Dendritic cell treated with granulocyte-macrophage colony-stimulating factor and Interleukin-4, amounts not matched to agents 40 ng/mL and 50 ng/mL, for 4 days (primary cell): ENCODE data around the gene PTPN3.
"Not testable (repeated sequence)": the region's sequence is repeated elsewhere in the genome, so short reads cannot be mapped to it uniquely, and the experiment has no call there.

ENCODE experiments used
- H3K27ac Mint-ChIP-seq: one replicate; pipeline ENCODE4 v1.8.0; 2022; ENCODE audit warnings: mild to moderate bottlenecking, mixed read lengths
- H3K27me3 Mint-ChIP-seq: one replicate; pipeline ENCODE4 v1.8.0; 2022; ENCODE audit warnings: mild to moderate bottlenecking, mixed read lengths
- H3K36me3 Mint-ChIP-seq: one replicate; pipeline ENCODE4 v1.8.0; 2022; ENCODE audit warnings: low read depth, mixed read lengths
- H3K4me1 Mint-ChIP-seq: one replicate; pipeline ENCODE4 v1.8.0; 2022; ENCODE audit warnings: low read depth, mixed read lengths
- H3K4me3 Mint-ChIP-seq: one replicate; pipeline ENCODE4 v1.8.0; 2022; ENCODE audit warnings: mild to moderate bottlenecking, moderate library complexity, mixed read lengths
- H3K9me3 Mint-ChIP-seq: one replicate; pipeline ENCODE4 v1.8.0; 2022; ENCODE audit warnings: mixed read lengths
- intact Hi-C: fragments of 100-400 bp; cut with micrococcal nuclease; formaldehyde crosslinking; loops from one replicate; pipeline ENCODE4 v1.15.0; 2022

Gene PTPN3

GRCh38 chr9:109498195-109499092 lies at the start of gene PTPN3:
Gene PTPN3 (minus strand): TSS chr9:109498307. CDS start chr9:109463434, 34,873 bp downstream.
- H3K36me3 Mint-ChIP-seq: no peaks in the 10 kb centered on the region
- no peak within 1 kb of the TSS for H3K27ac Mint-ChIP-seq
- intact Hi-C loops: no loop called here
- H3K4me3 Mint-ChIP-seq: no peak within 1 kb of the TSS
- peaks cover 81% of the 10 kb centered on the region for H3K27me3 Mint-ChIP-seq
- no peaks in the 10 kb centered on the region for H3K9me3 Mint-ChIP-seq
- H3K4me1 Mint-ChIP-seq: no peaks in the 10 kb centered on the region

GRCh38 chr9:109544954-109545353 lies 46.8 kb upstream of the PTPN3 start:
- intact Hi-C loops, H3K36me3 Mint-ChIP-seq, H3K4me3 Mint-ChIP-seq, H3K4me1 Mint-ChIP-seq, H3K27ac Mint-ChIP-seq, H3K27me3 Mint-ChIP-seq: not testable (repeated sequence)
- H3K9me3 Mint-ChIP-seq: peaks cover 19% of the 10 kb centered on the region

GRCh38 chr9:109542922-109543321 lies 44.8 kb upstream of the PTPN3 start:
- Mint-ChIP-seq H3K27ac (no peak overlapping the region), H3K36me3 (no peaks in the 10 kb centered on the region), H3K4me1 (no peaks in the 10 kb centered on the region), H3K27me3 (no peaks in the 10 kb centered on the region), H3K9me3 (peaks cover 19% of the 10 kb centered on the region), H3K4me3 (no peak overlapping the region)
- intact Hi-C loops: no loop called here

- no peak overlapping the region for H3K27ac Mint-ChIP-seq
- no peak overlapping the region for H3K4me3 Mint-ChIP-seq
- intact Hi-C loops: no loop called here
- no peaks in the 10 kb centered on the region for H3K36me3 Mint-ChIP-seq
- peaks cover 2% of the 10 kb centered on the region for H3K27me3 Mint-ChIP-seq
- H3K4me1 Mint-ChIP-seq: no peaks in the 10 kb centered on the region
- H3K9me3 Mint-ChIP-seq: peaks cover 8% of the 10 kb centered on the region
These were observed 40.2 kb upstream of the PTPN3 start for GRCh38 chr9:109538346-109538745.

GRCh38 chr9:109537288-109537687 lies 39.2 kb upstream of the PTPN3 start:
- Mint-ChIP-seq H3K27ac (no peak overlapping the region), H3K27me3 (peaks cover 2% of the 10 kb centered on the region), H3K4me3 (no peak overlapping the region), H3K9me3 (no peaks in the 10 kb centered on the region), H3K4me1 (no peaks in the 10 kb centered on the region), H3K36me3 (no peaks in the 10 kb centered on the region)
- intact Hi-C loops: no loop called here

GRCh38 chr9:109536859-109537258 lies 38.8 kb upstream of the PTPN3 start:
- no peaks in the 10 kb centered on the region for H3K4me1 Mint-ChIP-seq
- H3K9me3 Mint-ChIP-seq: no peaks in the 10 kb centered on the region
- H3K4me3 Mint-ChIP-seq: no peak overlapping the region
- peaks cover 2% of the 10 kb centered on the region for H3K27me3 Mint-ChIP-seq
- no peak overlapping the region for H3K27ac Mint-ChIP-seq
- intact Hi-C loops: no loop called here
- no peaks in the 10 kb centered on the region for H3K36me3 Mint-ChIP-seq

- no peaks in the 10 kb centered on the region for H3K36me3 Mint-ChIP-seq
- no peaks in the 10 kb centered on the region for H3K4me1 Mint-ChIP-seq
- no peak overlapping the region for H3K27ac Mint-ChIP-seq
- peaks cover 5% of the 10 kb centered on the region for H3K27me3 Mint-ChIP-seq
- no peak overlapping the region for H3K4me3 Mint-ChIP-seq
- no peaks in the 10 kb centered on the region for H3K9me3 Mint-ChIP-seq
- intact Hi-C loops: no loop called here
These were observed 37.3 kb upstream of the PTPN3 start for GRCh38 chr9:109535365-109535764.

GRCh38 chr9:109534151-109534550 lies 36.0 kb upstream of the PTPN3 start:
- Mint-ChIP-seq H3K27me3 (peaks cover 5% of the 10 kb centered on the region), H3K36me3 (no peaks in the 10 kb centered on the region), H3K9me3 (no peaks in the 10 kb centered on the region), H3K27ac (no peak overlapping the region), H3K4me3 (no peak overlapping the region), H3K4me1 (no peaks in the 10 kb centered on the region)
- intact Hi-C loops: no loop called here

- H3K27ac Mint-ChIP-seq, intact Hi-C loops, H3K4me1 Mint-ChIP-seq, H3K4me3 Mint-ChIP-seq, H3K27me3 Mint-ChIP-seq, H3K9me3 Mint-ChIP-seq, H3K36me3 Mint-ChIP-seq: not testable (repeated sequence)
These were observed 34.5 kb upstream of the PTPN3 start for GRCh38 chr9:109532652-109533051.

- Mint-ChIP-seq H3K27ac (no peak overlapping the region), H3K27me3 (peaks cover 4% of the 10 kb centered on the region), H3K4me1 (no peaks in the 10 kb centered on the region), H3K4me3 (no peak overlapping the region), H3K36me3 (no peaks in the 10 kb centered on the region), H3K9me3 (no peaks in the 10 kb centered on the region)
- intact Hi-C loops: no loop called here
These were observed 24.0 kb upstream of the PTPN3 start for GRCh38 chr9:109522106-109522505.

GRCh38 chr9:109520475-109521132 lies 22.5 kb upstream of the PTPN3 start:
- Mint-ChIP-seq H3K4me1 (no peaks in the 10 kb centered on the region), H3K4me3 (no peak overlapping the region)

GRCh38 chr9:109519366-109519765 lies 21.3 kb upstream of the PTPN3 start:
- intact Hi-C loops: no loop called here
- no peaks in the 10 kb centered on the region for H3K36me3 Mint-ChIP-seq
- H3K27me3 Mint-ChIP-seq: peaks cover 10% of the 10 kb centered on the region
- H3K4me1 Mint-ChIP-seq: no peaks in the 10 kb centered on the region
- H3K27ac Mint-ChIP-seq: no peak overlapping the region
- H3K9me3 Mint-ChIP-seq: no peaks in the 10 kb centered on the region
- H3K4me3 Mint-ChIP-seq: no peak overlapping the region

More at GRCh38 chr9:109520475-109521132, 22.5 kb upstream of the PTPN3 start:
- no peaks in the 10 kb centered on the region for H3K9me3 Mint-ChIP-seq
- H3K27me3 Mint-ChIP-seq: peaks cover 11% of the 10 kb centered on the region
- intact Hi-C loops: no loop called here
- no peak overlapping the region for H3K27ac Mint-ChIP-seq
- H3K36me3 Mint-ChIP-seq: no peaks in the 10 kb centered on the region

- intact Hi-C loops: no loop called here
- Mint-ChIP-seq H3K27me3 (peaks cover 12% of the 10 kb centered on the region), H3K4me3 (no peak overlapping the region), H3K9me3 (no peaks in the 10 kb centered on the region), H3K36me3 (no peaks in the 10 kb centered on the region), H3K4me1 (no peaks in the 10 kb centered on the region), H3K27ac (no peak overlapping the region)
These were observed 20.7 kb upstream of the PTPN3 start for GRCh38 chr9:109518621-109519335.

GRCh38 chr9:109517901-109518377 lies 19.8 kb upstream of the PTPN3 start:
- no peaks in the 10 kb centered on the region for H3K9me3 Mint-ChIP-seq
- H3K4me3 Mint-ChIP-seq: no peak overlapping the region
- H3K27me3 Mint-ChIP-seq: peaks cover 14% of the 10 kb centered on the region
- no peak overlapping the region for H3K27ac Mint-ChIP-seq
- no peaks in the 10 kb centered on the region for H3K36me3 Mint-ChIP-seq
- intact Hi-C loops: no loop called here
- no peaks in the 10 kb centered on the region for H3K4me1 Mint-ChIP-seq
